Muscle of leg (tissue), 11 donors: ENCODE results near the gene QSOX2. TPM values are rescaled to one million over a fixed set of nuclear protein-coding genes. Genes with fewer than 3 reads are reported as not detected.

Experiments used
- DNase-seq: peaks from one replicate; pipeline ENCODE4 v3.0.0; 2013
- H3K27ac ChIP-seq: one replicate; pipeline ENCODE4 v1.5.1; 2013; ENCODE audit warnings: mild to moderate bottlenecking, low read length, control low read depth
- H3K27me3 ChIP-seq: one replicate; pipeline ENCODE4 v1.6.1; 2013; ENCODE audit warnings: low read length; ENCODE audit not compliant: control insufficient read depth, insufficient read depth
- H3K36me3 ChIP-seq: one replicate; pipeline ENCODE4 v1.6.1; 2013; ENCODE audit warnings: low read length; ENCODE audit not compliant: control insufficient read depth, insufficient read depth
- H3K4me1 ChIP-seq: one replicate; pipeline ENCODE4 v1.6.1; 2013; ENCODE audit warnings: low read length; ENCODE audit not compliant: control insufficient read depth, insufficient read depth
- H3K4me3 ChIP-seq: one replicate; pipeline ENCODE4 v1.5.1; 2013; ENCODE audit warnings: low read length, control low read depth
- H3K9me3 ChIP-seq: replicated peaks from 2 replicates; pipeline ENCODE4 v1.6.1; 2013; ENCODE audit warnings: low read depth, low read length; ENCODE audit not compliant: control insufficient read depth
- WGBS: methylation state at CpG from one replicate; pipeline ENCODE4 v1.1.5; 2013; ENCODE audit warnings: missing lambda C conversion rate; ENCODE audit not compliant: insufficient coverage; 5-methylcytosine and 5-hydroxymethylcytosine counted together
- polyA plus RNA-seq, 8 donors: library from polyadenylated mRNA; unstranded; fragments of 120-200 nt; gene quantifications; one replicate each; pipeline versions ENCODE4 v1.2.1 to v1.2.3, GENCODE V29; 2013; ENCODE audit warnings: inconsistent platforms in 1 of 8, low replicate concordance in 1 of 8; ENCODE audit not compliant: insufficient read length in 8 of 8, insufficient read depth in 1 of 8
- total RNA-seq: library from RNA; stranded (reverse); fragments of 120-200 nt; gene quantifications from one replicate; pipeline ENCODE4 v1.2.4, GENCODE V29; 2013

QSOX2 gene
- total and polyA plus RNA-seq, 9 donors = 4.1 to 11.8 (median 8.5) TPM

GRCh38 chr9:136264441-136265405 is 19.1 kb upstream of the QSOX2 start:
- WGBS = 76% methylated on average over 23 of the region's 24 CpGs
- peaks cover 33% of the 10 kb centered on the region for H3K4me1 ChIP-seq
- H3K9me3 ChIP-seq = no peaks in the 10 kb centered on the region
- peaks cover 10% of the 10 kb centered on the region for H3K27me3 ChIP-seq
- no peak for DNase-seq
- no peak overlapping the region for H3K27ac ChIP-seq
- H3K36me3 ChIP-seq = no peaks in the 10 kb centered on the region
- H3K4me3 ChIP-seq = no peak overlapping the region

- Histone ChIP-seq H3K27me3 (peaks cover 9% of the 10 kb centered on the region), H3K4me1 (peaks cover 32% of the 10 kb centered on the region), H3K27ac (no peak overlapping the region), H3K4me3 (no peak overlapping the region), H3K36me3 (no peaks in the 10 kb centered on the region), H3K9me3 (no peaks in the 10 kb centered on the region)
- 67% methylated on average over 18 of the region's 19 CpGs for WGBS
- no peak for DNase-seq
Observed at GRCh38 chr9:136264031-136264430, 18.4 kb upstream of the QSOX2 start.

GRCh38 chr9:136262671-136263178 is 17.1 kb upstream of the QSOX2 start:
- Histone ChIP-seq H3K4me1 (peaks cover 19% of the 10 kb centered on the region), H3K27ac (no peak overlapping the region), H3K4me3 (no peak overlapping the region), H3K27me3 (peaks cover 5% of the 10 kb centered on the region), H3K36me3 (no peaks in the 10 kb centered on the region), H3K9me3 (no peaks in the 10 kb centered on the region)
- WGBS = 76% methylated on average over 6 of the region's 6 CpGs
- no peak for DNase-seq

GRCh38 chr9:136261686-136262430 is 16.2 kb upstream of the QSOX2 start:
- H3K4me3 ChIP-seq = no peak overlapping the region
- 62% methylated on average over 19 of the region's 28 CpGs for WGBS
- peaks cover 14% of the 10 kb centered on the region for H3K4me1 ChIP-seq
- no peaks in the 10 kb centered on the region for H3K9me3 ChIP-seq
- DNase-seq = no peak
- no peaks in the 10 kb centered on the region for H3K36me3 ChIP-seq
- H3K27me3 ChIP-seq = peaks cover 4% of the 10 kb centered on the region
- no peak overlapping the region for H3K27ac ChIP-seq

GRCh38 chr9:136260936-136261472 is 15.4 kb upstream of the QSOX2 start:
- 60% methylated on average over 15 of the region's 20 CpGs for WGBS
- no peak overlapping the region for H3K4me3 ChIP-seq
- peaks cover 6% of the 10 kb centered on the region for H3K27me3 ChIP-seq

GRCh38 chr9:136260521-136260920 is 14.9 kb upstream of the QSOX2 start:
- 88% methylated on average over 10 of the region's 10 CpGs for WGBS
- no peak overlapping the region for H3K27ac ChIP-seq
- no peak overlapping the region for H3K4me3 ChIP-seq
- H3K27me3 ChIP-seq = peaks cover 10% of the 10 kb centered on the region
- no peak for DNase-seq
- H3K9me3 ChIP-seq = no peaks in the 10 kb centered on the region
- H3K36me3 ChIP-seq = no peaks in the 10 kb centered on the region
- peaks cover 14% of the 10 kb centered on the region for H3K4me1 ChIP-seq

More at GRCh38 chr9:136260936-136261472, 15.4 kb upstream of the QSOX2 start:
- Histone ChIP-seq H3K36me3 (no peaks in the 10 kb centered on the region), H3K4me1 (peaks cover 14% of the 10 kb centered on the region), H3K9me3 (no peaks in the 10 kb centered on the region), H3K27ac (no peak overlapping the region)
- no peak for DNase-seq

- WGBS = 89% methylated on average over 17 of the region's 17 CpGs
Observed at GRCh38 chr9:136259836-136260235, 14.2 kb upstream of the QSOX2 start.

GRCh38 chr9:136259517-136259813 is 13.9 kb upstream of the QSOX2 start:
- H3K9me3 ChIP-seq = no peaks in the 10 kb centered on the region
- H3K4me3 ChIP-seq = no peak overlapping the region
- DNase-seq = no peak
- WGBS = 58% methylated on average over 4 of the region's 4 CpGs
- H3K4me1 ChIP-seq = peaks cover 24% of the 10 kb centered on the region
- H3K27ac ChIP-seq = no peak overlapping the region
- H3K36me3 ChIP-seq = no peaks in the 10 kb centered on the region
- peaks cover 10% of the 10 kb centered on the region for H3K27me3 ChIP-seq

More at GRCh38 chr9:136259836-136260235, 14.2 kb upstream of the QSOX2 start:
- no peaks in the 10 kb centered on the region for H3K36me3 ChIP-seq
- peaks cover 10% of the 10 kb centered on the region for H3K27me3 ChIP-seq
- H3K4me1 ChIP-seq = peaks cover 20% of the 10 kb centered on the region
- no peak overlapping the region for H3K27ac ChIP-seq
- no peaks in the 10 kb centered on the region for H3K9me3 ChIP-seq
- no peak for DNase-seq
- no peak overlapping the region for H3K4me3 ChIP-seq

- no peak for DNase-seq
- H3K4me3 ChIP-seq = no peak overlapping the region
- H3K4me1 ChIP-seq = peaks cover 25% of the 10 kb centered on the region
- no peaks in the 10 kb centered on the region for H3K9me3 ChIP-seq
- H3K36me3 ChIP-seq = no peaks in the 10 kb centered on the region
- WGBS = 74% methylated on average over 21 of the region's 22 CpGs
- H3K27me3 ChIP-seq = peaks cover 10% of the 10 kb centered on the region
- no peak overlapping the region for H3K27ac ChIP-seq
Observed at GRCh38 chr9:136258786-136259516, 13.3 kb upstream of the QSOX2 start.
